ENCODE results near the gene GPN2. TPM values are rescaled to one million over a fixed set of nuclear protein-coding genes. Genes with fewer than 3 reads are reported as not detected.

GPN2 gene
- total and polyA plus RNA-seq, 9 of the 15 experiments (the other 6 are each of a cell fraction or from before 2014, with no cell fraction given) = 9.9 to 58.8 (median 20.4) TPM

GRCh38 chr1:26864610-26865480, 25.2 kb downstream of the GPN2 start (continued):
- TF ChIP-seq CLOCK (CRISPR knock-in tag; IDR thresholded peaks at IDR 0.05; ENCODE audit: borderline replicate concordance) (no peak), HSF4 (CRISPR knock-in tag; IDR thresholded peaks at IDR 0.05; ENCODE audit: borderline replicate concordance) (no peak), ZNF143 (CRISPR knock-in tag; IDR thresholded peaks at IDR 0.05) (peak; percentile 42; the same call in 1 of the 2 replicates), MYBL2 (IDR thresholded peaks at IDR 0.05; ENCODE audit: low read depth) (no peak), MYBL2 (CRISPR knock-in tag; IDR thresholded peaks at IDR 0.05; ENCODE audit: borderline replicate concordance) (no peak), ZNF41 (CRISPR knock-in tag; conservative IDR thresholded peaks at IDR 0.05) (no peak), KDM2B (CRISPR knock-in tag; IDR thresholded peaks at IDR 0.05) (peak; percentile 89), TRIM24 (IDR thresholded peaks at IDR 0.05) (peak in 1 of 2 experiments; percentile 45; a peak in 1 of 4 replicates), BRCA1 (IDR thresholded peaks at IDR 0.05) (no peak), BRCA1 (CRISPR knock-in tag; IDR thresholded peaks at IDR 0.05) (no peak), BHLHE40 (IDR thresholded peaks at IDR 0.05; ENCODE audit: low read length) (peak; percentile 7; the same call in 1 of the 2 replicates), SRSF7 (optimal IDR thresholded peaks at IDR 0.05; ENCODE audit: low read depth, low read length) (no peak), CREB3L1 (IDR thresholded peaks at IDR 0.05; ENCODE audit: borderline replicate concordance, low read depth) (0 out of 2 replicates have a peak, but pooled peaks have one; percentile 17), PCBP1 (IDR thresholded peaks at IDR 0.05; ENCODE audit: low read depth, low read length, poor library complexity, severe bottlenecking) (peak; percentile 75), PTBP1 (IDR thresholded peaks at IDR 0.05; ENCODE audit: low read depth, low read length) (no peak), TAF15 (IDR thresholded peaks at IDR 0.05; ENCODE audit: low read depth, low read length) (no peak), EZH2 (IDR thresholded peaks at IDR 0.05; ENCODE audit: borderline replicate concordance, low read depth, low read length) (no peak), BRD4 (IDR thresholded peaks at IDR 0.05) (no peak), LEF1 (IDR thresholded peaks at IDR 0.05) (no peak), SP2 (IDR thresholded peaks at IDR 0.05; ENCODE audit: extremely low read depth, low read depth, low read length, poor library complexity, severe bottlenecking) (peak; percentile 88), CREB1 (IDR thresholded peaks at IDR 0.05) (peak; percentile 34; the same call in 1 of the 2 replicates), CREB1 (CRISPR knock-in tag; IDR thresholded peaks at IDR 0.05) (0 out of 2 replicates have a peak, but pooled peaks have one; percentile 21)
- TF ChIP-seq, protein P1, sequence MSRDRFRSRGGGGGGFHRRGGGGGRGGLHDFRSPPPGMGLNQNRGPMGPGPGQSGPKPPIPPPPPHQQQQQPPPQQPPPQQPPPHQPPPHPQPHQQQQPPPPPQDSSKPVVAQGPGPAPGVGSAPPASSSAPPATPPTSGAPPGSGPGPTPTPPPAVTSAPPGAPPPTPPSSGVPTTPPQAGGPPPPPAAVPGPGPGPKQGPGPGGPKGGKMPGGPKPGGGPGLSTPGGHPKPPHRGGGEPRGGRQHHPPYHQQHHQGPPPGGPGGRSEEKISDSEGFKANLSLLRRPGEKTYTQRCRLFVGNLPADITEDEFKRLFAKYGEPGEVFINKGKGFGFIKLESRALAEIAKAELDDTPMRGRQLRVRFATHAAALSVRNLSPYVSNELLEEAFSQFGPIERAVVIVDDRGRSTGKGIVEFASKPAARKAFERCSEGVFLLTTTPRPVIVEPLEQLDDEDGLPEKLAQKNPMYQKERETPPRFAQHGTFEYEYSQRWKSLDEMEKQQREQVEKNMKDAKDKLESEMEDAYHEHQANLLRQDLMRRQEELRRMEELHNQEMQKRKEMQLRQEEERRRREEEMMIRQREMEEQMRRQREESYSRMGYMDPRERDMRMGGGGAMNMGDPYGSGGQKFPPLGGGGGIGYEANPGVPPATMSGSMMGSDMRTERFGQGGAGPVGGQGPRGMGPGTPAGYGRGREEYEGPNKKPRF (IDR thresholded peaks at IDR 0.05; ENCODE audit: low read depth, low read length) = no peak

All from K562 (cell line).